Measurements from ENCODE around the gene SNTG2. TPM values are rescaled to one million over a fixed set of nuclear protein-coding genes. Genes with fewer than 3 reads are reported as not detected.

SNTG2 gene
- total RNA-seq, 1 donor from 2014 or later = 1.9 TPM

- Histone ChIP-seq H2AFZ (ENCODE audit: low read depth, low read length) (no peak overlapping the region), H3K27ac (ENCODE audit: low read depth, low read length) (no peak overlapping the region), H3K4me1 (ENCODE audit: insufficient read depth, low read length) (no peaks in the 10 kb centered on the region), H3K79me2 (ENCODE audit: insufficient read depth, low read length) (no peaks in the 10 kb centered on the region), H3K4me2 (ENCODE audit: low read length) (no peak overlapping the region), H4K20me1 (ENCODE audit: insufficient read depth, low read length) (no peaks in the 10 kb centered on the region), H3K9ac (ENCODE audit: low read length) (no peak overlapping the region), H3K36me3 (ENCODE audit: insufficient read depth, low read length) (no peaks in the 10 kb centered on the region), H3K9me3 (ENCODE audit: insufficient read depth, low read depth, low read length) (no peaks in the 10 kb centered on the region), H3K4me3 (ENCODE audit: insufficient read depth, low read depth, low read length) (no peak overlapping the region), H3K27me3 (ENCODE audit: insufficient read depth, low read length) (no peaks in the 10 kb centered on the region)
- H3K36me3 Mint-ChIP-seq (ENCODE audit: low read depth, unreplicated experiment) = no peaks in the 10 kb centered on the region
- TF ChIP-seq EZH2 (IDR thresholded peaks at IDR 0.05; ENCODE audit: insufficient read depth, low read length) = no peak
- no peak for TF ChIP-seq CTCF (IDR thresholded peaks at IDR 0.05; ENCODE audit: insufficient read depth, low read depth, low read length)
- DNase-seq (ENCODE audit: low read depth) (no peak), FAIRE-seq (no peak)
- no peak overlapping the region for H3K27ac Mint-ChIP-seq (ENCODE audit: unreplicated experiment)
- H3K27me3 Mint-ChIP-seq (ENCODE audit: low read depth, unreplicated experiment) = peaks cover 8% of the 10 kb centered on the region
- H3K4me3 Mint-ChIP-seq (ENCODE audit: unreplicated experiment) = no peak overlapping the region
- no peaks in the 10 kb centered on the region for H3K9me3 Mint-ChIP-seq (ENCODE audit: unreplicated experiment)
- H3K4me1 Mint-ChIP-seq (ENCODE audit: low read depth, unreplicated experiment) = no peaks in the 10 kb centered on the region
Measured at GRCh38 chr2:1313240-1313924, 362.7 kb downstream of the SNTG2 start.

- H3K79me2 ChIP-seq (ENCODE audit: insufficient read depth, low read length) = no peaks in the 10 kb centered on the region
- H3K27ac ChIP-seq (ENCODE audit: low read depth, low read length) = no peak overlapping the region
- H3K4me1 ChIP-seq (ENCODE audit: insufficient read depth, low read length) = no peaks in the 10 kb centered on the region
- H3K27me3 ChIP-seq (ENCODE audit: insufficient read depth, low read length) = no peaks in the 10 kb centered on the region
- no peak overlapping the region for H2AFZ ChIP-seq (ENCODE audit: low read depth, low read length)
- DNase-seq (ENCODE audit: low read depth) = no peak
- no peak overlapping the region for H3K4me3 Mint-ChIP-seq (ENCODE audit: unreplicated experiment)
- H3K4me1 Mint-ChIP-seq (ENCODE audit: low read depth, unreplicated experiment) = no peaks in the 10 kb centered on the region
- no peak overlapping the region for H3K4me3 ChIP-seq (ENCODE audit: insufficient read depth, low read depth, low read length)
- no peak for FAIRE-seq
- H3K27ac Mint-ChIP-seq (ENCODE audit: unreplicated experiment) = no peak overlapping the region
- H3K36me3 Mint-ChIP-seq (ENCODE audit: low read depth, unreplicated experiment) = no peaks in the 10 kb centered on the region
- H3K4me2 ChIP-seq (ENCODE audit: low read length) = no peak overlapping the region
- peaks cover 8% of the 10 kb centered on the region for H3K27me3 Mint-ChIP-seq (ENCODE audit: low read depth, unreplicated experiment)
- H3K9ac ChIP-seq (ENCODE audit: low read length) = no peak overlapping the region
- H3K36me3 ChIP-seq (ENCODE audit: insufficient read depth, low read length) = no peaks in the 10 kb centered on the region
- H3K9me3 Mint-ChIP-seq (ENCODE audit: unreplicated experiment) = no peaks in the 10 kb centered on the region
- H3K9me3 ChIP-seq (ENCODE audit: insufficient read depth, low read depth, low read length) = peaks cover under 1% of the 10 kb centered on the region
- H4K20me1 ChIP-seq (ENCODE audit: insufficient read depth, low read length) = no peaks in the 10 kb centered on the region
- TF ChIP-seq EZH2 (IDR thresholded peaks at IDR 0.05; ENCODE audit: insufficient read depth, low read length) (no peak), CTCF (IDR thresholded peaks at IDR 0.05; ENCODE audit: insufficient read depth, low read depth, low read length) (no peak)
Measured at GRCh38 chr2:1314254-1314653, 363.6 kb downstream of the SNTG2 start.

- Histone ChIP-seq H3K4me2 (ENCODE audit: low read length) (no peak overlapping the region), H3K4me1 (ENCODE audit: insufficient read depth, low read length) (no peaks in the 10 kb centered on the region), H2AFZ (ENCODE audit: low read depth, low read length) (no peak overlapping the region), H3K36me3 (ENCODE audit: insufficient read depth, low read length) (no peaks in the 10 kb centered on the region), H3K79me2 (ENCODE audit: insufficient read depth, low read length) (no peaks in the 10 kb centered on the region), H4K20me1 (ENCODE audit: insufficient read depth, low read length) (no peaks in the 10 kb centered on the region), H3K9ac (ENCODE audit: low read length) (no peak overlapping the region), H3K4me3 (ENCODE audit: insufficient read depth, low read depth, low read length) (no peak overlapping the region), H3K9me3 (ENCODE audit: insufficient read depth, low read depth, low read length) (peaks cover 3% of the 10 kb centered on the region), H3K27me3 (ENCODE audit: insufficient read depth, low read length) (no peaks in the 10 kb centered on the region), H3K27ac (ENCODE audit: low read depth, low read length) (no peak overlapping the region)
- H3K27ac Mint-ChIP-seq (ENCODE audit: unreplicated experiment) = no peak overlapping the region
- no peak overlapping the region for H3K4me3 Mint-ChIP-seq (ENCODE audit: unreplicated experiment)
- FAIRE-seq (no peak), DNase-seq (ENCODE audit: low read depth) (no peak)
- TF ChIP-seq EZH2 (IDR thresholded peaks at IDR 0.05; ENCODE audit: insufficient read depth, low read length) (no peak), CTCF (IDR thresholded peaks at IDR 0.05; ENCODE audit: insufficient read depth, low read depth, low read length) (no peak)
- no peaks in the 10 kb centered on the region for H3K36me3 Mint-ChIP-seq (ENCODE audit: low read depth, unreplicated experiment)
- H3K27me3 Mint-ChIP-seq (ENCODE audit: low read depth, unreplicated experiment) = peaks cover 5% of the 10 kb centered on the region
- H3K9me3 Mint-ChIP-seq (ENCODE audit: unreplicated experiment) = no peaks in the 10 kb centered on the region
- no peaks in the 10 kb centered on the region for H3K4me1 Mint-ChIP-seq (ENCODE audit: low read depth, unreplicated experiment)
Measured at GRCh38 chr2:1318366-1319009, 367.8 kb downstream of the SNTG2 start.
